ENCODE measurements around the gene AOPEP. TPM values are rescaled to one million over a fixed set of nuclear protein-coding genes. Genes with fewer than 3 reads are reported as not detected.

Gene AOPEP
- total RNA-seq, 4 donors from 2014 or later, result 18.8 to 81.0 (median 32.1) TPM

DNA sequence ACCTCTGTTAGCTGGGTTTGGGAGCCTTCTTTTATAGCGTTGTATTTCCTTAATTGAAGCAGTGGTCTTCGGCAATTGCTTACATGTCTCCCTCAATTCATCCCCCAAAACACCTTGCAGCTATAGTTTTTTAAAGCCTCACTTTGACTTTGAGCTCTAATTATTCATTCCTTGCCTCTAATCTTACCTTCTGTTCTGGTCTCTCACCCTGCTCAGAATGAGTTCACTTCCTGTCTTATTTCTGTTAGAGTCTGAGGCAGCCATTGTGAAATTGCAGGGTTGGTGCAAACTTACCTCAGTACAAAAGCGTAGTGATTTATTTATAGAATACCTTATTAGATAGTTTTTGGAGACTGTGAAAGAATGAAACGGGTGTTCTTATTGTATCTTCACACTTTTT is 35.0 kb downstream of the AOPEP start:
- TF ChIP-seq, protein P1, sequence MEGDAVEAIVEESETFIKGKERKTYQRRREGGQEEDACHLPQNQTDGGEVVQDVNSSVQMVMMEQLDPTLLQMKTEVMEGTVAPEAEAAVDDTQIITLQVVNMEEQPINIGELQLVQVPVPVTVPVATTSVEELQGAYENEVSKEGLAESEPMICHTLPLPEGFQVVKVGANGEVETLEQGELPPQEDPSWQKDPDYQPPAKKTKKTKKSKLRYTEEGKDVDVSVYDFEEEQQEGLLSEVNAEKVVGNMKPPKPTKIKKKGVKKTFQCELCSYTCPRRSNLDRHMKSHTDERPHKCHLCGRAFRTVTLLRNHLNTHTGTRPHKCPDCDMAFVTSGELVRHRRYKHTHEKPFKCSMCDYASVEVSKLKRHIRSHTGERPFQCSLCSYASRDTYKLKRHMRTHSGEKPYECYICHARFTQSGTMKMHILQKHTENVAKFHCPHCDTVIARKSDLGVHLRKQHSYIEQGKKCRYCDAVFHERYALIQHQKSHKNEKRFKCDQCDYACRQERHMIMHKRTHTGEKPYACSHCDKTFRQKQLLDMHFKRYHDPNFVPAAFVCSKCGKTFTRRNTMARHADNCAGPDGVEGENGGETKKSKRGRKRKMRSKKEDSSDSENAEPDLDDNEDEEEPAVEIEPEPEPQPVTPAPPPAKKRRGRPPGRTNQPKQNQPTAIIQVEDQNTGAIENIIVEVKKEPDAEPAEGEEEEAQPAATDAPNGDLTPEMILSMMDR (IDR thresholded peaks at IDR 0.05; ENCODE audit: low read depth), result no peak

DNA sequence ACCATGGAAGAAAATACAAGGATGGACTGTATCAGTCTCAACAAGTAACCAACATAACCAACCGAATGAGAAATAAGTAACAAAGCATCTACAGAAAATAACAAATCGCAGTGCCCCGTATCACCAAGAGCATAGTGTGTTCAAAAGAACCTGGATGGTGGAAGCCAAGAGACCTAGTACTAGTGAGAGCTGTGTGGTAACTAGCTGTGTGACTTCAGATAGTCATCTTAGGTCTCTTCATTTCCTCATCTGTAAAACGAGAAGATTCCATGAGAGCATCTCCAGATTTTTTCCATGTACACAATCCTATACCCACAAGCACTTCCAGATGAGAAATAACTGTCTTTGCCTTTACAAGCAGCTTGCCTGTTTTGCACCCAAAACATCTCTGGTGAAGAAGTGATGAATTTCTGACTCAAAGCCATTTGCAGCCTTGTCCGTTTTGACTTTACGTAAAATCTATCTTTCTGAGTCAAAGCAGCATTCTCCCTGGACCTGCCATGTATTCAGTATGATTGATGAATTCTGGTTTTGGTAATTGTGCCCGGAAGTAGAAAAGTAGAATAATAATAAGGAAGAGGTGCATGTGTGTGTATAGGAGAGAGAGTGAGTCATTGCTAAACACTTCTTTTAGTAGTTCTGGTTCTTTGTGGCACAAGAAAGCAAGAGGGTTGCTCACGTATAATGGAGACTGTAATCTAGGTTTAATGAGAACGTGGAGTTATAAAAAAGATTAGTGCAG is 41.0 kb downstream of the AOPEP start:
- TF ChIP-seq, protein P1 (IDR thresholded peaks at IDR 0.05; ENCODE audit: low read depth), result no peak

DNA sequence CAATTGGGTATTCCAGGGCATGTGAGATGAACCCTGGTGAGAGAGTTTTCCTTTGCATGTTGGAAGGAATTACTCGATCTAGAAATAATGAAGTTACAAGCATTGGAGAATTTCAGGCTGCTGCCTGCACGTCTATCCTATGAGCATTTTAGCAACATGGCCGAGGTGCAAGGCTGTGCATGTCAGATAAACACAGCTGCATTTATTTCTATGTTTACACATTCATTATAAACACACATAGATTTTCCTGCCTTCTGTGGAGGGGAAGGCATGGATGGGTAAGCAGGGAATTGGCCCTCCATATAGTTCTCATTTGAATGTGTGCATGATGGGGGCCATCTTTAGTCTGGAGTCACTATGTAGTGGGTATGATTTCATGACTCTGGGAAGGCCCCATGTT is 42.3 kb downstream of the AOPEP start:
- TF ChIP-seq, protein P1 (IDR thresholded peaks at IDR 0.05; ENCODE audit: low read depth), result no peak

DNA sequence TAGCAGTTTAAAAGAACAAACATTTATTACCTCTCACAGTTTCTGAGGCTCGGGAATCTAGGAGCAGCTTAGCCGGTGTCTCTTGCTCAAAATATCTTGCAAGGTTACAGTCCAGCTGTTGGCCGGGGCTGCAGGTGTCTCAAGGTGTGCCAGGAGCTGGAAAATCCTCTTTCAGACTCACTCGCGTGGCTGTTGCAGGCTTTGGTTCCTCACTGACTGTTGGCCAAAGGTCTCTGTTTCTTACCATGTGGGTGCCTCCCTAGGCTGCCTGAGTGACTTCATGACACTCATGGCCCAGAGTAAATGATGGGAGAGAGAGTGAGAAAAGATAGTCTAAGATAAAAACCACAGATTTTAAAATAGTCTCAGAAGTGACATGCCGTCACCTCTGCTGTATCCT is 43.8 kb downstream of the AOPEP start:
- TF ChIP-seq, protein P1 (IDR thresholded peaks at IDR 0.05; ENCODE audit: low read depth), result no peak

DNA sequence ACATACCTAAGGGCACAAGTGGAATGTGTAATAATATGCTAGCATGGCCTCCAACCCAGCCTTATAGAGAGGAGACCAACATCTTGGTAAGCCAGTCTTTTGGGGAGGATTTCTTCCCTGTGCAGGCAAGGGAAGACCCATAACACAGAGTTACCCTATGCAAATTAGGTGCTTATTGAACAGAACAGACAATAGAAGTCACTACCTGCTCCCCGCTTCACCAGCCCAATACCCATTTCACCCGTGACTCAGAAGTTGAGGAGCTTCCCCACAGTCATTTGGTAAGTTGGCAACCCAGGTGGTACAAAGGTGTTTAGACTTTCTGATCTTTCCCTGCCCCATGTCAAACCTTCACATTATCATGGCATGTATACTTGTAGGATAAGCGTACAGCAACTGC is 44.6 kb downstream of the AOPEP start:
- TF ChIP-seq, protein P1 (IDR thresholded peaks at IDR 0.05; ENCODE audit: low read depth), result no peak

DNA sequence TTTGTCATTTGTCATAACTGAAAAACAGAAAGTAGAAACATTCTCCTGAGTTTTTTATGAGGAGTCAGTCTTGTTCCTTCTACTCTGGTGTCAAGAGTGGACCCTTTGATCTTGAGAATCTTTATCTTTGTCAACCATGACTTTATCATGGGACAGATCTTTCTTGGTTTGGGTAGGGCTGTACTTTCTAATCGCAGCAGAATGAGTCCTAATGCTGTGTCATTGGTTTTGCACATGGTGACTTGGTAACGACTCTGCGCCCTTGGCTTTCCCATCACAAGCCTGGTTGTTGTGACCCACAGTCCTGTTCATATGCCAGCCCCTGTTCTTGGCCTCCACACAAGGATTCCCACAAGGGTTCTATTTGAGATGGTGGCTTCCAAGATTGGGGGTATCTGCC is 45.6 kb downstream of the AOPEP start:
- TF ChIP-seq, protein P1 (IDR thresholded peaks at IDR 0.05; ENCODE audit: low read depth), result no peak

DNA sequence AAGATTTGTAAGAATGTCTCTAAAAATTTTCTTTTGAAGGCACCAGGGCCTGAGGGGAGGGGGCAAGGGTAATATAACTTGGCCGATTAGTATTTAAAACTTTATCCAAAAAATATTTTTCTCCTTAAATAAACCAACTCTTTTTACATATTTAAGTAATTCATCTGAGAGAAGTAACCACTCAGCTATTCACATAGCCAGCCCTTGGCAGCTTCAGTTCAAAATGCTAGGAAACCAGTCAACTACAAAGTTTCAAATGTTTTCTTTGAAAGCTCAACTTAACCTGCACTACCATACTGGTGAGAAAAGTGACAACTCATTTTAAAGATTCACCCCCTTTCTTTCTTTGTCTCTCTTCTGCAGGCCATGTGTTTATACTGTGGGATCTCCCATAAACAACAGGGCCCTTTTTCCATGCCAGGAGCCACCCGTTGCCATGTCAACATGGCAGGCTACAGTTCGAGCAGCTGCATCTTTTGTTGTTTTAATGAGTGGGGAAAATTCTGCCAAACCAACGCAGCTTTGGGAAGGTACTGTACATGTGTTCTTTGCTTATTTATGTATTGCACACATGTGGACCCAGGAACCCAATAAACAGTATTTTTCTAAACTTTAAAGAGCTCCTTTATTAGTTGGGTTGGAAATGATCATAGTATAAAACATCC is 46.3 kb downstream of the AOPEP start:
- TF ChIP-seq, protein P1 (IDR thresholded peaks at IDR 0.05; ENCODE audit: low read depth), result no peak
